NCI-H69 (cell line): Measurements from ENCODE around the gene BACH2.

Experiments
- DNase-seq: peaks from one replicate; lab custom pipeline; 2025; lab: John Stamatoyannopoulos, UW

Gene BACH2

GRCh38 chr6:90095788-90096187, 200.9 kb downstream of the BACH2 start:
- no peak for DNase-seq

GRCh38 chr6:90095145-90095544, 201.5 kb downstream of the BACH2 start:
- DNase-seq = no peak

DNA sequence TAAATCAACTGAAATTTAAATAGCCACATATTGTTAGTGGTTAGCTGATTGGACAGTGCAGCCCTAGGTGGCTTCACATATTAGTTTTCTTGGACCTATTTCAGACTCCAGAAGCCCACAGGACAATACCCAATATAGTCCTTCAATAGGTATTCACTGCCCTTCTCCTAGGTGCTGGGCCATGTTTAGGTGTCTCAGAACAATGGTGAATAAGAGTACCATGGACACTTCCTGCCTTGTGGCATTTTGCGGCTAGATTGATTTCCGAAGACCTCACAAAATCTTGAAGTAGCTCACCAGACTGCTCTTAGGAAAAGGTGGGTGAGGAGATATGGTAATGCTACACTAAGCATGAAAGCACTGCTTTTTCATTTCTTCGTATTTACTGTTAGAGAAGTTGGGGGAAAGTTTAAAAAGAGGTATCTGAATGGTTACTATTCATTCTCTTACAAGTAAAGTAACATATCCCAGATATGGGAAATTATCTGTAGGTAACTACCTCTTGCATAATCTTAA, 203.0 kb downstream of the BACH2 start:
- DNase-seq = no peak

GRCh38 chr6:90090866-90091265, 205.8 kb downstream of the BACH2 start:
- DNase-seq = no peak

DNA sequence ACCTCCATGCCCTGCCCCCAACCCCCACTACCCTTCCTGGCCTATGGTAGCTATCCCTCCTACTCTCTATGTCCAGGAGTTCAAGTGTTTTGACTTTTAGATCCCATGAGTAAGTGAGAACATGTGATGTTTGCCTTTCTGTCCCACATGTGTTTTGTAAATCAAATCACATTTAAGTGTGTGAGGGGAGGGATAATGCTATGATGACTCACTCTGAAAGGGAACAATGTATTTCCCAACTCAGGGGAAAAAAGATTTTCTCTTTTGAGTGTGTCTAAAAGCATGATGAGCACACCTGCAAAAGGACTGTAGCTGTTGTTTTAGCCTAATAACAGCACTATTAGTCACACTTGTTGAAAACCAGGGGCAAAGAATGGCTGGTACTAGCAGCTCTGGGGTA, 208.6 kb downstream of the BACH2 start:
- DNase-seq = peak; percentile 13

DNA sequence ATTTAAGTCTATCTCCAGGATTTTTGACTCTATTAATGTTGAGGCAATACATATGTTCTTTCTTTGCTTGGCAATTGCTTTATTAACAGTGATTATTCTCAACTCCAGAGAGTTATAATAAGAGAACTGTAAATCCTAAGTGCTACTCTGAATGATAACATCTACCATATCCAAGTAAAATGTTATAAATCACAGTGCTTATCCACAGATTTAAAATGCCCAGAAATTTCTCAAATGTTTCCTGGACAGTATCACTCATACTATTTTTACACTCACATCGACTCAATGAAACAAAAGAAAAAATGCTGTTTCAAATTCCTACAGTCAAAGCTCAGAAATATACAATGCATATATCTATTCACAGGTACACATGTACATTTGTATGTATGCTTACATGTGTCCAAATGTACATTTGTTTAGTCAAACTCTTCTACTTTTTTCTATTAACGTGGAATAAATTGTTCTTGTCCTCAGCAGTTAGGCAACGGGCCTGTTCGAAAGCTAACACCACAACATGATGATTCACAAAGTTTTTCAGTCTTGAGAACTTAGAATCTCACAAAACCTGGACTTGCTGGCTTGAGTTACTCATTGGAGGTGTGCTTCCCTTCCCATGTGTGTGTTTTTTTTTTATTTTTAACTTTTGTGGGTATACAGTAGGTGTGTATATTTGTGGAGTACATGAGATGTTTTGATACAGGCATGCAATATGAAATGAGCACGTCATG, 209.4 kb downstream of the BACH2 start:
- no peak for DNase-seq

GRCh38 chr6:90086517-90086916, 210.1 kb downstream of the BACH2 start:
- DNase-seq = no peak

GRCh38 chr6:90083891-90084290, 212.8 kb downstream of the BACH2 start:
- no peak for DNase-seq

GRCh38 chr6:90082847-90083246, 213.8 kb downstream of the BACH2 start:
- no peak for DNase-seq

DNA sequence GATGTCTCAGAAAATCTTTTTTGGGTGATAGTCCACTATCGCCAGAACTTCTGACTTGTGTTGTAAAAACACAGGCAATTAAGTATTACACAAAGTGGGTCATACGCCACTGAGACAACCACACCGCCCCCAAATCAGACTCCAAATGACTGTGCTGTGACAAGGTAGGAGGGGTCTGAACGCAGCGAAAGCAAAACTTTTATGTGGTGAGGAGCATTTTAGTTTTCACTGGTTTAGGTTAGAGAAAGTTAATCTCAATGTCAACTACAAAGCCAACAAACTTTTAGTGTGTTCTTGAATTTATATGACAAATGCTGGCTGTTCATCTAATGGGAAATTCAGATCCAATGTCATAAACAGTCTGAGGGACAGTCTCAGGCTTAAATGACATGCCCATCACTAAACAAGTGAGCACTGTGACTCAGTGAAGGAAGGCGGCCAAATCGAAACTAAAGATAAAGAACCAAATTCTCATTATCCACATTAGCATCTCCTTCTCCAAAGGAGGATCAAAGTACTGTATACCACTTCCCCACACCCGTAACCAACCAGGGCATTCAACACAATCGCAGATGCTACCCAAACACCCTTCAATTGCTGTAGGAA, 215.7 kb downstream of the BACH2 start:
- DNase-seq = no peak

DNA sequence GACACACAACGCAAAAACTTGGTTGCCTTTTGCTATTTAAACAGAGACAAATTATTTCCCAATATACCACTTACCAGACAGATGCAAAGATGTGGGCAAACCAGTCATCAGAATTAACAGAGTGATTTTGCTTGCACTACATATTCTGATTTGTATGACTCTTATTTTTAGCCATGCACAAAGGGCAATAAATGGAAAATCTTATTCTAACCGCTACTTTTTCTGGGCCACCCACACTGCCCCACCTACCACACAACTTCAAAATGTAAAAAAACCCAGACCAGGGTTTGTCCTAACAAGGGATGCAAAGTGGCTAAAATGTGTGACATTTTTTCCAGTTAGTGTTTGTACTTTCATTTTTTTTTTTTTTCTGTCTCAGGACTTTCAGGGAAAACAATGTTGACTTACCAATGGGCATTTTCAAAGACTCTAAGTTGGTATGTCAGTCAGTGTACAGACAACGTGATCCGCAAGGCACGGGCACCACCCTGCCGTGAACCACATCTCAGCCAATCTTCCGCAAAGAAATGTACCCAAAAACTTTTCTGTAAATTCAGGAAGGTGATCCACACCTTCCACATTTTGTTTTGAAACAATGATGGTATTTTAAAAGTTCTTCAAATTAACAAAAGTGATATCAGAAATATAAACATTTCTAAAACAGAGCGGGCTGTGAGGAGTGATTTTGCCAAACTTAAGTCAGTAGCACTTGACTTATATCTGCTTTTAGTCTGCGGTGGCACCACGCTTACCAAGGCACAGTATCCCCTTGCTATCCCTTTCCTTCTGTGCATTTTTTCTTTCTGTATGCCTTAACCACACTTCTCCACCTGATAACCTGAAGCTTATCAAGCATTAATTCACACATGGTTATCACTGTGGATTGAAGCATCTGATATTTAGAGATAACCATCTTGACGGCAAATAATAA, 216.8 kb downstream of the BACH2 start:
- no peak for DNase-seq

DNA sequence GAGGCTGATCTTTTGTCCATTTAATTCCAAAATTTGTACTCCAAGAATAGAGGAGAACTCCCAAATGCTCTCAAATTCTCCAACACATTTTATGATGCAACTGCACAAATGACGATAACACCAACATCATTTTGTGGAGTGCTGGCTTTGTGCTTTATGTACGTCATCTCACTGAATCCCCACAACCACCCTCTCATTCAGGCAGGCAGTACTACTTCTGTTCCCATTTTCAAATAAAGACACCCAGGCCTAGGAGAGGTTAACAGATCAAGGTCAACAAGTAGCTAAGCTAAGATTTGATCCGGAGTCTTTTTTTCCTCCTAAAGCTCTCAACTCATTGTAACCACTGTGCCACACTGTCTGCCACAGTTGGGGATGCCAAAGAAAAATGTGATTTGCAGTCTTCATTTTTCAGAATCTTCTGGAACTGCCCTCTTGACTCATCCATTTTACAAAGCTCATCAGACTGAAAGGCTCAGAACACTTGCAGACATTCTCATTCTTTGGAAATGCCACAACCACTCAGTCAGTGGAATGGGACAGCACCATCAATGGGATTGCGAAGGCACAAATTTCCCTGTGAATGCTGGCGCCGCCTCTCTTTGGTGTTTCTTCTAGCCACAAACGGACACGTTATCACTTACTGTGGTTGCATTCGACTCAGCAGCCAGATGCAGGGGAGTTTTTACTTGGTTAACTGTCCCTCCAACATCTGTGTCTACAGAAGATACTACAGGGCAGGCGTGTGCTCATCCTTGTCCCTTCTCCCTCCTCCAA, 217.9 kb downstream of the BACH2 start:
- DNase-seq = no peak

- no peak for DNase-seq
Measured at GRCh38 chr6:90076511-90077415, 219.9 kb downstream of the BACH2 start.

GRCh38 chr6:90074161-90074850, 222.3 kb downstream of the BACH2 start:
- no peak for DNase-seq

DNA sequence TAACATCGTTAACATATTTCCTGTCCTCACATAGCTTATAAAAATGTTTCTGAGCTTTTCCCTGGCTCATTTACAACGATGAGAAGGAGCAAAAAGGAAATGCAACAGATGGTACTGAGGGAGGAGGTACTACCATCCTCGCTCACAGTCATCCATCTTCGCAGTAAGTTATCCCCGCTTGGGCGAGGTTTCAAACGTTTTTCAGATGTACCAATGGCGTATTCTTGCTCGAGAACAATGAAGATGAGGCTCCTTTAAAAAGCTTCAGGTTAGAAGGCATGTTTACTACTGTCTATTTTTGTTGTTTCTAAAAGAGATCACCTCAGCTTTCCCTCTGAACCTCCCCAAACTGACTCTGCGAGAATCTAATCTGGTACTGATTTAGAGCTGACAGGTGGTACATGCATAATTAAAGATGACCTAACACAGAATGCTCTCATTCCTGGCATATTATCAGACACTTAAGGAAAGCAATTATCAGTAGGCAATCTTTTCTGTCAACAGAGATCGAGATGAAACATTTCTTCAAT, 223.6 kb downstream of the BACH2 start:
- peak; percentile 48 for DNase-seq

DNA sequence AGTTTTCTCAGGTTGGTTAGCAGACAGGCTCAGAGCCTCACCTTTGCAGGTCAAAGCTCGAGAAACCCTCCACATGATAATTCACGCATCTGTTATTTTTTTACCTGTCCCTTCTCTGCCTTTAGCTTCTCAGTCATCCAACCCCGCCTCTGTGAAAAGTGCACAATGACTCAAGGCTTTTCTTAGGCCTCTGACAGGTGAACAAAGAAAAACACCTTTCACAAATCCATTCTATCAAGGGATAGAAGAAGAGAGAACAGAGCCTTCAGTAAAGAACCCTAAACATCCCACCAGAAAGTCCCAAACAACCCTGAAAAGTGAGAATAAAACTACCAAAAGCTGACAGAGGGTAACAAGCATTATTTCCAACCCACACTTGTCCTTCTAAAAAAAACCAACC, 224.1 kb downstream of the BACH2 start:
- no peak for DNase-seq

GRCh38 chr6:90068703-90069523, 227.7 kb downstream of the BACH2 start:
- DNase-seq = no peak

DNA sequence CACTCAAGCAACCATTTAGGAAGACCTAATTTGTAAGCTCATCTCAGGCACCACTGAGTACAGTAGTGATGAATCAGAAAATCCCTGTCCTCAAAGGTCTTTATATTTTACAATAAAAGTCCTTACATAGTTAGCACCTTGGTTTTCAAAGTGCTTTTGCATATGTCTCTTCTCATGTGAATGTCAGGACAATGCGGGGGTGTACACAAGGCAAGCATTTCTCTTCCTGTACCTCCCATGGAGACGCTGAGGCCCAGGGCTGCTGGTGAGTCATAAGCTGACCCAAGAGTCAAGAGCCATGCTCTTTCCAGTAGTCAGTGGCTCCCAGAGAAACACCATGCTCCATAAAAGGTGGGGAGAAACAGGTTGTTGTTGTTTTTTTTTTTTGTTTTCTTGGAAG, 228.4 kb downstream of the BACH2 start:
- DNase-seq = no peak

GRCh38 chr6:90066697-90067096, 229.9 kb downstream of the BACH2 start:
- DNase-seq = no peak
